ENCODE data around the gene POLR2L. TPM values are rescaled to one million over a fixed set of nuclear protein-coding genes. Genes with fewer than 3 reads are reported as not detected.

Gene POLR2L
- total and polyA plus RNA-seq, 2 of the 13 experiments (the other 11 are each of a cell fraction or from before 2014, with no cell fraction given): 104 to 114 TPM

- TF ChIP-seq KDM2A (CRISPR knock-in tag; IDR thresholded peaks at IDR 0.05; ENCODE audit: borderline replicate concordance, low read depth): peak; percentile 34; the same call in 1 of the 2 replicates
- TF ChIP-seq FOSL2 (CRISPR knock-in tag; IDR thresholded peaks at IDR 0.05): peak; percentile 66
- TF ChIP-seq HNRNPL (IDR thresholded peaks at IDR 0.05; ENCODE audit: low read depth, low read length): peak; percentile 90; the same call in 1 of the 2 replicates
- TF ChIP-seq ZNF678 (CRISPR knock-in tag; IDR thresholded peaks at IDR 0.05): no peak
- TF ChIP-seq MAFG (CRISPR knock-in tag; IDR thresholded peaks at IDR 0.05): no peak
- TF ChIP-seq AGO2 (optimal IDR thresholded peaks at IDR 0.05; ENCODE audit: low read depth, low read length): peak; percentile 93
- no peak for TF ChIP-seq ZNF740 (CRISPR knock-in tag; IDR thresholded peaks at IDR 0.05)
- TF ChIP-seq ZNF564 (CRISPR knock-in tag; IDR thresholded peaks at IDR 0.05): no peak
- TF ChIP-seq ZNF687 (CRISPR knock-in tag; IDR thresholded peaks at IDR 0.05): peak; percentile 47
- no peak for TF ChIP-seq ZNF543 (CRISPR knock-in tag; IDR thresholded peaks at IDR 0.05)
- no peak for TF ChIP-seq HMGXB4 (CRISPR knock-in tag; IDR thresholded peaks at IDR 0.05; ENCODE audit: borderline replicate concordance in 1 of 2, low read depth in 1 of 2)
Observed at GRCh38 chr11:834371-835316, 7.7 kb downstream of the POLR2L start (continued).
